ENCODE measurements around the gene C19orf44. TPM values are rescaled to one million over a fixed set of nuclear protein-coding genes. Genes with fewer than 3 reads are reported as not detected.

The C19orf44 gene
- total RNA-seq, 2 experiments from 2014 or later = 0.78 to 1.0 TPM

- Mint-ChIP-seq H3K9me3 (no peaks in the 10 kb centered on the region), H3K4me3 (no peak overlapping the region), H3K27me3 (no peaks in the 10 kb centered on the region), H3K27ac (no peak overlapping the region), H3K36me3 (ENCODE audit: low read depth) (peaks cover 62% of the 10 kb centered on the region), H3K4me1 (ENCODE audit: low read depth) (peaks cover 19% of the 10 kb centered on the region)
- POLR2A ChIA-PET = no interaction called here
- DNase-seq (no peak), ATAC-seq (ENCODE audit: poor library complexity) (no peak)
- CTCF ChIA-PET = interaction anchor here (0.7 kb wide), 2 partner anchors 11 to 27 kb away, joined by 3 to 7 read pairs; no protein-coding TSS in a partner anchor
- no peaks in the 10 kb centered on the region for H3K9me3 ChIP-seq (ENCODE audit: control insufficient read depth in 1 of 2, insufficient read depth in 1 of 2, low read length in 2 of 2)
- H3K4me1 ChIP-seq (ENCODE audit: insufficient read depth, low read length) = peaks cover 17% of the 10 kb centered on the region
- no peak overlapping the region for H3K4me3 ChIP-seq (ENCODE audit: low read length)
- TF ChIP-seq CTCF (IDR thresholded peaks at IDR 0.05) = no peak
- H3K27me3 ChIP-seq (ENCODE audit: control insufficient read depth in 1 of 2, insufficient read depth in 2 of 2, low read length in 2 of 2) = no peaks in the 10 kb centered on the region
- intact Hi-C loops (cut with DNase I, micrococcal nuclease) = no loop called here
- H3K27ac ChIP-seq (ENCODE audit: low read depth in 1 of 2, low read length in 2 of 2) = no peak overlapping the region
- H3K36me3 ChIP-seq (ENCODE audit: insufficient read depth, low read length) = peaks cover 65% of the 10 kb centered on the region
Measured at GRCh38 chr19:16561382-16561781, 65.2 kb downstream of the C19orf44 start.

- ChIA-PET POLR2A (interaction anchor here (0.9 kb wide), 1 partner anchor 16 kb away, joined by 4 read pairs; no protein-coding TSS in a partner anchor), CTCF (no interaction called here)
- H3K9me3 Mint-ChIP-seq = no peaks in the 10 kb centered on the region
- intact Hi-C loops (cut with DNase I, micrococcal nuclease) = no loop called here
- Histone ChIP-seq H3K4me1 (ENCODE audit: insufficient read depth, low read length) (peaks cover 29% of the 10 kb centered on the region), H3K27me3 (ENCODE audit: control insufficient read depth in 1 of 2, insufficient read depth in 2 of 2, low read length in 2 of 2) (no peaks in the 10 kb centered on the region), H3K27ac (ENCODE audit: low read depth in 1 of 2, low read length in 2 of 2) (no peak overlapping the region), H3K36me3 (ENCODE audit: insufficient read depth, low read length) (peaks cover 62% of the 10 kb centered on the region), H3K9me3 (ENCODE audit: control insufficient read depth in 1 of 2, insufficient read depth in 1 of 2, low read length in 2 of 2) (no peaks in the 10 kb centered on the region), H3K4me3 (ENCODE audit: low read length) (no peak overlapping the region)
- no peak for ATAC-seq (ENCODE audit: poor library complexity)
- H3K4me1 Mint-ChIP-seq (ENCODE audit: low read depth) = peaks cover 27% of the 10 kb centered on the region
- no peak overlapping the region for H3K27ac Mint-ChIP-seq
- peaks cover 62% of the 10 kb centered on the region for H3K36me3 Mint-ChIP-seq (ENCODE audit: low read depth)
- no peak for DNase-seq
- H3K27me3 Mint-ChIP-seq = no peaks in the 10 kb centered on the region
- no peak for TF ChIP-seq CTCF (IDR thresholded peaks at IDR 0.05)
- no peak overlapping the region for H3K4me3 Mint-ChIP-seq
Measured at GRCh38 chr19:16562608-16563025, 66.4 kb downstream of the C19orf44 start.

- H3K4me1 Mint-ChIP-seq (ENCODE audit: low read depth) = peaks cover 36% of the 10 kb centered on the region
- DNase-seq (no peak), ATAC-seq (ENCODE audit: poor library complexity) (no peak)
- Histone ChIP-seq H3K36me3 (ENCODE audit: insufficient read depth, low read length) (peaks cover 67% of the 10 kb centered on the region), H3K4me3 (ENCODE audit: low read length) (no peak overlapping the region), H3K9me3 (ENCODE audit: control insufficient read depth in 1 of 2, insufficient read depth in 1 of 2, low read length in 2 of 2) (no peaks in the 10 kb centered on the region), H3K27me3 (ENCODE audit: control insufficient read depth in 1 of 2, insufficient read depth in 2 of 2, low read length in 2 of 2) (no peaks in the 10 kb centered on the region), H3K27ac (ENCODE audit: low read depth in 1 of 2, low read length in 2 of 2) (no peak overlapping the region), H3K4me1 (ENCODE audit: insufficient read depth, low read length) (peaks cover 51% of the 10 kb centered on the region)
- no peak overlapping the region for H3K4me3 Mint-ChIP-seq
- ChIA-PET CTCF (no interaction called here), POLR2A (interaction anchor here (0.6 to 1.4 kb wide), 3 partner anchors 23 to 197 kb away, joined by 4 to 5 read pairs (median 4); partner anchors contain the start of genes C19orf44 and CALR3)
- H3K27ac Mint-ChIP-seq = peak overlapping the region; percentile 84
- peaks cover 67% of the 10 kb centered on the region for H3K36me3 Mint-ChIP-seq (ENCODE audit: low read depth)
- H3K9me3 Mint-ChIP-seq = no peaks in the 10 kb centered on the region
- intact Hi-C loops (cut with DNase I, micrococcal nuclease) = no loop called here
- TF ChIP-seq CTCF (IDR thresholded peaks at IDR 0.05) = no peak
- no peaks in the 10 kb centered on the region for H3K27me3 Mint-ChIP-seq
Measured at GRCh38 chr19:16564842-16565241, 68.6 kb downstream of the C19orf44 start.
